OCI-LY1 (cell line): ENCODE results near the gene NDUFS7.

Source experiments
- H2AFZ ChIP-seq: fragments of 200-600 bp; sonication (generic), shearing (Covaris generic); 2 replicates; pipeline ENCODE4 v1.6.0; 2014; ENCODE audit warnings: antibody characterized with exemption, mild to moderate bottlenecking, low read length
- H3F3A ChIP-seq: fragments of 200-600 bp; sonication (generic), shearing (Covaris generic); 2 replicates; pipeline ENCODE4 v1.6.0; 2014; ENCODE audit warnings: mild to moderate bottlenecking, antibody characterized with exemption, low read length, moderate library complexity; ENCODE audit not compliant: insufficient read depth
- H3K27ac ChIP-seq: fragments of 200-600 bp; sonication (generic); 2 replicates; pipeline ENCODE4 v1.5.1; 2014; ENCODE audit warnings: low read length, mixed run types, mild to moderate bottlenecking, low read depth; ENCODE audit not compliant: poor library complexity, severe bottlenecking
- H3K27me3 ChIP-seq: fragments of 200-600 bp; sonication (generic); 2 replicates; pipeline ENCODE4 v1.6.0; 2014; ENCODE audit warnings: antibody characterized with exemption, mild to moderate bottlenecking, low read length, moderate library complexity; ENCODE audit not compliant: insufficient read depth
- H3K36me3 ChIP-seq: fragments of 200-600 bp; sonication (generic); 2 replicates; pipeline ENCODE4 v1.6.1; 2014; ENCODE audit warnings: mild to moderate bottlenecking, antibody characterized with exemption, low read length, moderate library complexity, mixed read lengths; ENCODE audit not compliant: insufficient read depth
- H3K4me1 ChIP-seq: fragments of 200-600 bp; sonication (generic); 2 replicates; pipeline ENCODE4 v1.5.1; 2014; ENCODE audit warnings: mild to moderate bottlenecking, low read length, moderate library complexity; ENCODE audit not compliant: insufficient read depth, severe bottlenecking
- H3K4me2 ChIP-seq: fragments of 200-600 bp; sonication (generic), shearing (Covaris generic); 2 replicates; pipeline ENCODE4 v1.6.1; 2014; ENCODE audit warnings: low read length
- H3K4me3 ChIP-seq: fragments of 200-600 bp; sonication (generic); 2 replicates; pipeline ENCODE4 v1.5.1; 2014; ENCODE audit warnings: low read length, low read depth, mild to moderate bottlenecking, mixed read lengths; ENCODE audit not compliant: poor library complexity, severe bottlenecking
- H3K79me2 ChIP-seq: fragments of 200-600 bp; shearing (Covaris generic); 2 replicates; pipeline ENCODE4 v1.6.1; 2016; ENCODE audit warnings: mixed run types, low read length, mixed read lengths; ENCODE audit not compliant: insufficient read depth
- H3K9ac ChIP-seq: fragments of 200-600 bp; sonication (generic), shearing (Covaris generic); 2 replicates; pipeline ENCODE4 v1.6.1; 2014; ENCODE audit warnings: mild to moderate bottlenecking, low read length, mixed read lengths
- H3K9me2 ChIP-seq: fragments of 200-600 bp; sonication (generic), shearing (Covaris generic); 2 replicates; pipeline ENCODE4 v1.6.1; 2014; ENCODE audit warnings: low read depth, mild to moderate bottlenecking, low read length, mixed read lengths
- H3K9me3 ChIP-seq: fragments of 200-600 bp; shearing (Covaris generic); 2 replicates; pipeline ENCODE4 v1.6.1; 2014; ENCODE audit warnings: low read length, mixed read lengths
- H4K20me1 ChIP-seq: fragments of 200-600 bp; sonication (generic), shearing (Covaris generic); 2 replicates; pipeline ENCODE4 v1.6.0; 2016; ENCODE audit warnings: mild to moderate bottlenecking, low read length; ENCODE audit not compliant: insufficient read depth
- CTCF ChIP-seq: fragments of 200-600 bp; sonication (generic), shearing (Covaris generic); IDR thresholded peaks from 2 replicates; pipeline ENCODE4 v1.5.1; 2017; ENCODE audit warnings: mild to moderate bottlenecking, antibody characterized with exemption, low read length, moderate library complexity, mixed read lengths
- EZH2 ChIP-seq: fragments of 200-600 bp; sonication (generic), shearing (Covaris generic); IDR thresholded peaks from 2 replicates; pipeline ENCODE4 v1.8.0; 2017; ENCODE audit warnings: borderline replicate concordance, mixed run types, mild to moderate bottlenecking, antibody characterized with exemption, low read length, moderate library complexity, mixed read lengths

The NDUFS7 gene

GRCh38 chr19:1392939-1393530, 9.3 kb downstream of the NDUFS7 start:
- no peak overlapping the region for H3K4me3 ChIP-seq
- no peaks in the 10 kb centered on the region for H3F3A ChIP-seq
- TF ChIP-seq CTCF (no peak), EZH2 (no peak)
- H3K79me2 ChIP-seq: no peaks in the 10 kb centered on the region
- H3K9ac ChIP-seq: no peak overlapping the region
- no peak overlapping the region for H3K4me2 ChIP-seq
- H3K36me3 ChIP-seq: peaks cover 68% of the 10 kb centered on the region
- no peaks in the 10 kb centered on the region for H3K9me2 ChIP-seq
- no peaks in the 10 kb centered on the region for H3K4me1 ChIP-seq
- no peaks in the 10 kb centered on the region for H4K20me1 ChIP-seq
- H2AFZ ChIP-seq: no peak overlapping the region
- H3K27ac ChIP-seq: no peak overlapping the region
- no peaks in the 10 kb centered on the region for H3K9me3 ChIP-seq
- H3K27me3 ChIP-seq: no peaks in the 10 kb centered on the region

GRCh38 chr19:1393841-1394240, 10.1 kb downstream of the NDUFS7 start:
- H3K9me3 ChIP-seq: no peaks in the 10 kb centered on the region

GRCh38 chr19:1394252-1395193, 10.8 kb downstream of the NDUFS7 start:
- H3K27ac ChIP-seq: no peak overlapping the region
- H3F3A ChIP-seq: no peaks in the 10 kb centered on the region
- no peak overlapping the region for H3K4me3 ChIP-seq
- no peaks in the 10 kb centered on the region for H3K4me1 ChIP-seq
- no peak overlapping the region for H3K9ac ChIP-seq
- TF ChIP-seq EZH2 (no peak), CTCF (no peak)
- no peak overlapping the region for H3K4me2 ChIP-seq
- no peaks in the 10 kb centered on the region for H3K79me2 ChIP-seq
- no peak overlapping the region for H2AFZ ChIP-seq
- H3K9me2 ChIP-seq: no peaks in the 10 kb centered on the region
- H3K27me3 ChIP-seq: no peaks in the 10 kb centered on the region
- peaks cover 53% of the 10 kb centered on the region for H3K36me3 ChIP-seq
- no peaks in the 10 kb centered on the region for H3K9me3 ChIP-seq
- no peaks in the 10 kb centered on the region for H4K20me1 ChIP-seq

More at GRCh38 chr19:1393841-1394240, 10.1 kb downstream of the NDUFS7 start:
- no peaks in the 10 kb centered on the region for H4K20me1 ChIP-seq
- no peaks in the 10 kb centered on the region for H3K9me2 ChIP-seq
- no peak overlapping the region for H3K4me3 ChIP-seq
- no peak overlapping the region for H3K4me2 ChIP-seq
- H3K27ac ChIP-seq: no peak overlapping the region
- H3K27me3 ChIP-seq: no peaks in the 10 kb centered on the region
- peaks cover 60% of the 10 kb centered on the region for H3K36me3 ChIP-seq
- no peaks in the 10 kb centered on the region for H3K4me1 ChIP-seq
- no peaks in the 10 kb centered on the region for H3F3A ChIP-seq
- H2AFZ ChIP-seq: no peak overlapping the region
- no peaks in the 10 kb centered on the region for H3K79me2 ChIP-seq
- H3K9ac ChIP-seq: no peak overlapping the region
- no peak for TF ChIP-seq CTCF
- no peak for TF ChIP-seq EZH2
